NCI-H345 (cell line): Measurements from ENCODE around the gene NUB1.

Experiments
- DNase-seq: peaks from one replicate; lab custom pipeline; 2025; lab: John Stamatoyannopoulos, UW

Gene NUB1

GRCh38 chr7:151425670-151426440 is 84.2 kb downstream of the NUB1 start:
- no peak for DNase-seq

GRCh38 chr7:151426441-151426903 is 84.9 kb downstream of the NUB1 start:
- no peak for DNase-seq

- DNase-seq: no peak
Observed at GRCh38 chr7:151426904-151427704, 85.5 kb downstream of the NUB1 start.

- DNase-seq: no peak
Observed at GRCh38 chr7:151427705-151428377, 86.2 kb downstream of the NUB1 start.
